GM12875 (cell line): ENCODE data around the gene ABCA13.

Source experiments
- H3K4me3 ChIP-seq: one replicate; pipeline ENCODE4 v1.5.1; 2011; ENCODE audit warnings: low read depth, low read length, control low read depth
- CTCF ChIP-seq: IDR thresholded peaks from 2 replicates; pipeline ENCODE4 v1.5.1; 2011; ENCODE audit warnings: low read depth, mild to moderate bottlenecking, control low read depth, inconsistent platforms, low read length, moderate library complexity, borderline replicate concordance; ENCODE audit not compliant: insufficient read depth

The ABCA13 gene

DNA sequence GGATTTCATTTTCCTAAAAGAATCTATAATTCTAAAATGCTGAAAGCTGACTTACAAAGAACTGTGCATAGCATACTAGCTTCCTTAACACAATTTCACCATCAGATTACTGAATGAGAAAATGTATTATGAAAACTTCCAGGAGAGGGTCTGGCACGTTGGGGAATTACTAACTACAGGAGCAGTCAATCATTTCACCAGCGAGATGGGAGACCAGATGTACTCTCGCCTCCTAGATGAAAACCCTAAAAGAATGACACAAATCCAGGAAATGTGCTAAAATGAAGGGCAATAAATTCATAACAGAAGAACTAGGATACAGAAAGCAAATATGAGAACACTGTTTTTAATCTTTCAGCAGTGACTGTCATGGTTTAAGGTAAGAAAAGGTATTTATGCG is 330.8 kb downstream of the ABCA13 start:
- no peak for TF ChIP-seq CTCF
- H3K4me3 ChIP-seq, result no peak overlapping the region

GRCh38 chr7:48505051-48505450 is 333.8 kb downstream of the ABCA13 start:
- no peak for TF ChIP-seq CTCF
- H3K4me3 ChIP-seq, result no peak overlapping the region

- H3K4me3 ChIP-seq, result no peak overlapping the region
- no peak for TF ChIP-seq CTCF
Observed at GRCh38 chr7:48505466-48505865, 334.2 kb downstream of the ABCA13 start.

- TF ChIP-seq CTCF, result no peak
Observed at GRCh38 chr7:48506569-48506968, 335.3 kb downstream of the ABCA13 start.

GRCh38 chr7:48511080-48511479 is 339.8 kb downstream of the ABCA13 start:
- no peak overlapping the region for H3K4me3 ChIP-seq
- no peak for TF ChIP-seq CTCF

More at GRCh38 chr7:48506569-48506968, 335.3 kb downstream of the ABCA13 start:
- no peak overlapping the region for H3K4me3 ChIP-seq

DNA sequence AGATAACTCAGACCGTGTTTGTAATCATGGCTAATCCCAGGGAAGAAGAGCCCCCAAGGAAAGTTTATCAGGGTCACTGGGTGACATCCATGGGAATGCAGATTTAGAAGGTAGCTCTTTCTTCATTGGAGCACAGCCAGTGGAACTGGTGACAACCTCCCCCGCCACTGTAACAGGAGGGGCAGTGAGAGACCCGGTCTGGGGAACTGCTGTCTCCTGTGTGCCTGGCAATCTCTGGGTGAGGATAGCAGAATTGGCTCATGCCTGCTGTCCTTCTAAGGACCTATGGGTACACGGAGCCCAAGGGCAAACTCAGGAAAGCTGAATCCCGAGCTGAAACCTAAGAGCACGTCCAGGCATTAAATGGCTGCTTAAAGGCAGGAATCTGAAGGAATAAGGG is 341.6 kb downstream of the ABCA13 start:
- no peak for TF ChIP-seq CTCF

DNA sequence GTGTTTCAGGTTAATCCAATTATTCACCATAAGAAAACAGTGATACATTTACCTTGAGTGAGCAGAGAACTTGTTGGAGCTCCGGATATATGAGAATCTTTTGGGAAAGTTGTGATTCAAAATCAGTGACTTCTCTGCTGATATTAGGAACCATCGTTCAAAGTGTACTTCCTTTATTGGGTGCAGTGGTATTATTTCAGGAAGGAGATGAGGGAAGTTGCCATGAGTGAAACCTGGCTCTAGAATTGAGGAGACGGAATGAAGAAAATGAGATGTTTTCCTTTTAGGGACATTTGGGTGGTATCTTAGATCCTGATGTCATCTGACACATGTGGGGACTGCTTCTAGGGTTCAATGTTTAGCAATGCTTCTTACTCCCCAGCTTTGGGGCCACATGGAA is 343.9 kb downstream of the ABCA13 start:
- H3K4me3 ChIP-seq, result no peak overlapping the region
- TF ChIP-seq CTCF, result no peak

More for the DNA sequence above, 341.6 kb downstream of the ABCA13 start:
- no peak overlapping the region for H3K4me3 ChIP-seq
